Measurements from ENCODE around the gene SKA3. TPM values are rescaled to one million over a fixed set of nuclear protein-coding genes. Genes with fewer than 3 reads are reported as not detected.

SKA3 gene
- total RNA-seq (2022; extraction: Qiagen RNA extraction; ENCODE audit: low read depth): 10.5 to 15.2 TPM (median 14.7 TPM) in 5 replicates

DNA sequence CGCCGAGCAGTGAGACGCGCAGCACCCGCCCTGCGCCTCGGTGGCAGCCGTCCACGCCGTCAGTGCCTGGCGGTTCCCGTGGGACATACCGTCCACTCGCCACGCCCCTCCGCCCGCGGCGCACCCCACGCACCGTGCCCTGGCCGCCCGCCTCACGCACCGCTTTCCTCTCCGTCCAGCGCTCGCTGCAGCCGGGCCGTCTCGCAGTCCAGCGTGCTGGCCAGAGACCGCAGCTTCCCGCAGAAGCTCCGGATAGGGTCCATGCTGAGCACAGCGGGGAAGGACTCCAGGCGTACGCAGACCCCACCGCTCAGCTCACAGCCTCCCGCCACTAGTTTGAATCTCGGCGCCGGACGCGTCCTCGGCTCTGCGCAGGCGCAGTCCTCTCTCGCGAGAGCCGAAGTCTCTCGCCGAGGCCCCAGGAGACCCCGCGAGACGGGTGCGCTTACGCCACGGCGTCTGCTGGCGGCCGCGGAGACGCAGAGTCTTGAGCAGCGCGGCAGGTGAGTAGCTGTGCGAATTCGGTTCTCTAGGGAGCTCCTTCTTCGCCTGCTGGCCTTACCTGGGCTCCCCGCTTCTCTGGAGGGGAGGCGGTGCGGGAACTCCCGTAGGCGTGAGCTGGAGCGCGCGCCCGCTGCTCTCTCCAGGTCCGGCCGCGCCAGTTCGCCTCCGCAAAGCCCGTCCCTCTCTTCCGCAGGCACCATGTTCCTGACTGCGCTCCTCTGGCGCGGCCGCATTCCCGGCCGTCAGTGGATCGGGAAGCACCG is at the start of gene SKA3, which contains the start of gene MRPL57:
SKA3 (minus strand) TSS at position 338 of the 767 bp plus-strand sequence; CDS start at position 263, 75 bp downstream.
MRPL57 (plus strand) TSS at position 444 of the 767 bp plus-strand sequence; CDS start at position 703, 259 bp downstream.

Other genes starting within 250 kb of the SKA3 start
- gene LATS2, start 115.0 kb downstream of the SKA3 start, total RNA-seq (2022; extraction: Qiagen RNA extraction; ENCODE audit: low read depth): 6.5 to 9.5 TPM (median 8.8 TPM) in 5 replicates
- 129 to 247 TPM (median 143 TPM) in 5 replicates for gene SAP18, start 36.4 kb downstream of the SKA3 start, total RNA-seq (2022; extraction: Qiagen RNA extraction; ENCODE audit: low read depth)
- 18.9 to 26.7 TPM (median 25.1 TPM) in 5 replicates for gene MRPL57, start 106 bp upstream of the SKA3 start, total RNA-seq (2022; extraction: Qiagen RNA extraction; ENCODE audit: low read depth)

All from A549 treated with RU486 at 1 μM for 4 hours (cell line).